HG03135 (cell line): ENCODE measurements around the gene ELMO3.
A peak's percentile ranks its signal among the peaks of the same experiment; 100 is the strongest.

Experiments used
- ATAC-seq: cut with Tn5 transposase; IDR thresholded peaks from one replicate; pipeline ENCODE4 v1.9.1; 2021; ENCODE audit warnings: mild to moderate bottlenecking, moderate library complexity; ENCODE audit not compliant: unreplicated experiment

Gene ELMO3

GRCh38 chr16:67212766-67213165 lies 13.8 kb downstream of the ELMO3 start:
- ATAC-seq: no peak

- ATAC-seq: no peak
These were observed 14.5 kb downstream of the ELMO3 start for GRCh38 chr16:67213197-67214019.

GRCh38 chr16:67215706-67216105 lies 16.8 kb downstream of the ELMO3 start:
- ATAC-seq: no peak

GRCh38 chr16:67216612-67217490 lies 17.9 kb downstream of the ELMO3 start:
- ATAC-seq: no peak

GRCh38 chr16:67223992-67224391 lies 25.1 kb downstream of the ELMO3 start:
- no peak for ATAC-seq

GRCh38 chr16:67226295-67226803 lies 27.4 kb downstream of the ELMO3 start:
- no peak for ATAC-seq

- ATAC-seq: peak; percentile 90
These were observed 28.1 kb downstream of the ELMO3 start, which contains the start of gene TMEM208 for GRCh38 chr16:67226804-67227566. Gene TMEM208 (plus strand): TSS chr16:67227130. CDS start chr16:67227219, 89 bp downstream.

- no peak for ATAC-seq
These were observed 28.6 kb downstream of the ELMO3 start for GRCh38 chr16:67227567-67227921.

- no peak for ATAC-seq
These were observed 29.3 kb downstream of the ELMO3 start for GRCh38 chr16:67228034-67228785.

- no peak for ATAC-seq
These were observed 30.0 kb downstream of the ELMO3 start for GRCh38 chr16:67228905-67229304.

GRCh38 chr16:67229906-67230808 lies 31.2 kb downstream of the ELMO3 start:
- ATAC-seq: no peak

GRCh38 chr16:67230809-67231660 lies 32.1 kb downstream of the ELMO3 start:
- no peak for ATAC-seq

GRCh38 chr16:67233596-67233995 lies 34.7 kb downstream of the ELMO3 start:
- no peak for ATAC-seq

- no peak for ATAC-seq
These were observed 35.3 kb downstream of the ELMO3 start for GRCh38 chr16:67234180-67234597.

GRCh38 chr16:67235816-67236562 lies 37.1 kb downstream of the ELMO3 start:
- ATAC-seq: no peak

- ATAC-seq: no peak
These were observed 37.8 kb downstream of the ELMO3 start for GRCh38 chr16:67236563-67237395.
